Measurements from ENCODE around the gene DNAJC5. TPM values are rescaled to one million over a fixed set of nuclear protein-coding genes. Genes with fewer than 3 reads are reported as not detected.

The DNAJC5 gene
- total RNA-seq, 1 donor from 2014 or later = 57.9 TPM

- DNase-seq = no peak
- H3K27ac Mint-ChIP-seq (ENCODE audit: unreplicated experiment) = no peak overlapping the region
- peaks cover 4% of the 10 kb centered on the region for H3K36me3 Mint-ChIP-seq (ENCODE audit: unreplicated experiment)
- H3K4me3 Mint-ChIP-seq (ENCODE audit: unreplicated experiment) = no peak overlapping the region
- TF ChIP-seq CTCF (IDR thresholded peaks at IDR 0.05; ENCODE audit: partially characterized antibody, unreplicated experiment) = no peak
- H3K27me3 Mint-ChIP-seq (ENCODE audit: unreplicated experiment) = peaks cover 4% of the 10 kb centered on the region
- peaks cover 8% of the 10 kb centered on the region for H3K9me3 Mint-ChIP-seq (ENCODE audit: unreplicated experiment)
- peaks cover 3% of the 10 kb centered on the region for H3K4me1 Mint-ChIP-seq (ENCODE audit: low read depth, unreplicated experiment)
These were observed 37.8 kb downstream of the DNAJC5 start for GRCh38 chr20:63932606-63933160.

GRCh38 chr20:63933646-63934045 lies 38.7 kb downstream of the DNAJC5 start:
- Mint-ChIP-seq H3K36me3 (ENCODE audit: unreplicated experiment) (peaks cover 4% of the 10 kb centered on the region), H3K4me1 (ENCODE audit: low read depth, unreplicated experiment) (peaks cover 3% of the 10 kb centered on the region), H3K9me3 (ENCODE audit: unreplicated experiment) (peaks cover 8% of the 10 kb centered on the region), H3K27me3 (ENCODE audit: unreplicated experiment) (peaks cover 7% of the 10 kb centered on the region), H3K27ac (ENCODE audit: unreplicated experiment) (no peak overlapping the region), H3K4me3 (ENCODE audit: unreplicated experiment) (no peak overlapping the region)
- no peak for DNase-seq
- TF ChIP-seq CTCF (IDR thresholded peaks at IDR 0.05; ENCODE audit: partially characterized antibody, unreplicated experiment) = no peak

- H3K27me3 Mint-ChIP-seq (ENCODE audit: unreplicated experiment) = peaks cover 7% of the 10 kb centered on the region
- peak; percentile 70 for TF ChIP-seq CTCF (IDR thresholded peaks at IDR 0.05; ENCODE audit: partially characterized antibody, unreplicated experiment)
- H3K9me3 Mint-ChIP-seq (ENCODE audit: unreplicated experiment) = peaks cover 8% of the 10 kb centered on the region
- DNase-seq = peak; percentile 72
- no peak overlapping the region for H3K4me3 Mint-ChIP-seq (ENCODE audit: unreplicated experiment)
- peaks cover 3% of the 10 kb centered on the region for H3K4me1 Mint-ChIP-seq (ENCODE audit: low read depth, unreplicated experiment)
- no peak overlapping the region for H3K27ac Mint-ChIP-seq (ENCODE audit: unreplicated experiment)
- H3K36me3 Mint-ChIP-seq (ENCODE audit: unreplicated experiment) = peaks cover 4% of the 10 kb centered on the region
These were observed 39.5 kb downstream of the DNAJC5 start for GRCh38 chr20:63934271-63935068.

- H3K36me3 Mint-ChIP-seq (ENCODE audit: unreplicated experiment) = peaks cover 4% of the 10 kb centered on the region
- no peak for DNase-seq
- no peak overlapping the region for H3K4me3 Mint-ChIP-seq (ENCODE audit: unreplicated experiment)
- H3K4me1 Mint-ChIP-seq (ENCODE audit: low read depth, unreplicated experiment) = peaks cover 3% of the 10 kb centered on the region
- TF ChIP-seq CTCF (IDR thresholded peaks at IDR 0.05; ENCODE audit: partially characterized antibody, unreplicated experiment) = no peak
- H3K27ac Mint-ChIP-seq (ENCODE audit: unreplicated experiment) = no peak overlapping the region
- peaks cover 8% of the 10 kb centered on the region for H3K9me3 Mint-ChIP-seq (ENCODE audit: unreplicated experiment)
- peaks cover 7% of the 10 kb centered on the region for H3K27me3 Mint-ChIP-seq (ENCODE audit: unreplicated experiment)
These were observed 40.5 kb downstream of the DNAJC5 start for GRCh38 chr20:63935447-63935846.

GRCh38 chr20:63937596-63937995 lies 42.7 kb downstream of the DNAJC5 start:
- DNase-seq = no peak
- TF ChIP-seq CTCF (IDR thresholded peaks at IDR 0.05; ENCODE audit: partially characterized antibody, unreplicated experiment) = no peak
- peaks cover 8% of the 10 kb centered on the region for H3K27me3 Mint-ChIP-seq (ENCODE audit: unreplicated experiment)
- peak overlapping the region; percentile 22 for H3K27ac Mint-ChIP-seq (ENCODE audit: unreplicated experiment)
- H3K4me3 Mint-ChIP-seq (ENCODE audit: unreplicated experiment) = peak overlapping the region; percentile 46
- H3K4me1 Mint-ChIP-seq (ENCODE audit: low read depth, unreplicated experiment) = peaks cover 5% of the 10 kb centered on the region
- peaks cover 4% of the 10 kb centered on the region for H3K9me3 Mint-ChIP-seq (ENCODE audit: unreplicated experiment)
- no peaks in the 10 kb centered on the region for H3K36me3 Mint-ChIP-seq (ENCODE audit: unreplicated experiment)
